ENCODE results near the gene FALEC. TPM values are rescaled to one million over a fixed set of nuclear protein-coding genes. Genes with fewer than 3 reads are reported as not detected.

Gene FALEC
- total and polyA plus RNA-seq, 2 of the 8 experiments (the other 6 are each of a cell fraction or from before 2014, with no cell fraction given): not detected

GRCh38 chr1:150582371-150582770 is 66.8 kb downstream of the FALEC start (continued):
- TF ChIP-seq CHD7 (IDR thresholded peaks at IDR 0.05; ENCODE audit: insufficient replicate concordance, low read length) (no peak), EZH2 (IDR thresholded peaks at IDR 0.05; ENCODE audit: low read depth, low read length, severe bottlenecking) (no peak), PHF8 (conservative IDR thresholded peaks at IDR 0.05; ENCODE audit: low read depth, low read length) (no peak), GTF2F1 (IDR thresholded peaks at IDR 0.05; ENCODE audit: borderline replicate concordance, low read depth, low read length) (no peak), EP300 (IDR thresholded peaks at IDR 0.05; ENCODE audit: borderline replicate concordance in 1 of 2, low read depth in 2 of 2, low read length in 2 of 2) (no peak), SAP30 (IDR thresholded peaks at IDR 0.05; ENCODE audit: insufficient read depth, insufficient replicate concordance, low read length) (no peak), CREB1 (IDR thresholded peaks at IDR 0.05) (no peak), HDAC6 (IDR thresholded peaks at IDR 0.05; ENCODE audit: low read depth, low read length) (no peak)
